HCT116 (cell line): ENCODE measurements around the gene BRD7. TPM values are rescaled to one million over a fixed set of nuclear protein-coding genes. Genes with fewer than 3 reads are reported as not detected.

Source experiments
- ATAC-seq: fragments of 200-7000 bp; cut with Tn5 transposase; 2 replicates; pipeline ENCODE4 v1.9.1; 2020; ENCODE audit warnings: mild to moderate bottlenecking, moderate library complexity
- BruUV-seq: library from RNA; stranded (reverse); fragments of 400-500 nt; replicated peaks from 2 replicates; lab custom pipeline; 2021; lab: Mats Ljungman, UMichigan
- CTCF ChIA-PET: fragments of 300-600 bp; sonication (Branson Sonifier 250); formaldehyde crosslinking; loops from one replicate; lab custom pipeline; 2021; ENCODE audit warnings: antibody characterized with exemption; lab: Charles Lee
- POLR2A ChIA-PET: fragments of 300-600, 350-600 bp; sonication (Branson Sonifier 250); formaldehyde crosslinking; loops from one replicate; lab custom pipeline; 2021; ENCODE audit warnings: antibody characterized with exemption; lab: Charles Lee
- RAD21 ChIA-PET, 2 experiments: fragments of 300-600 bp; sonication (Branson Sonifier 250); formaldehyde crosslinking; loops; one replicate each; lab custom pipeline; 2023; ENCODE audit warnings: low total read pairs in 2 of 2; ENCODE audit not compliant: uncharacterized antibody in 2 of 2, unreplicated experiment in 2 of 2, low non-redundant PET in 1 of 2; lab: Charles Lee
- DNase-seq: peaks from one replicate; pipeline ENCODE4 v3.0.0-alpha.2; 2010; ENCODE audit warnings: low read depth, low spot score
- H2AFZ ChIP-seq: fragments of 200-600 bp; shearing (Covaris generic), sonication (generic); 2 replicates; pipeline ENCODE4 v1.6.1; 2017; ENCODE audit warnings: low read depth, mixed run types, mixed read lengths, antibody characterized with exemption, low read length; ENCODE audit not compliant: poor library complexity, severe bottlenecking
- H3K27ac ChIP-seq: 2 replicates; pipeline ENCODE4 v1.5.1; 2012; ENCODE audit warnings: low read depth, low read length
- H3K27me3 ChIP-seq: fragments of 200-600 bp; sonication (generic); 2 replicates; pipeline ENCODE4 v1.6.1; 2016; ENCODE audit warnings: mixed run types, low read length, mixed read lengths; ENCODE audit not compliant: insufficient read depth
- H3K36me3 ChIP-seq, 2 experiments: fragments of 200-500 bp in 1 of 2; fragments of 200-600 bp in 1 of 2; sonication (Bioruptor generic) in 1 of 2; sonication (generic) in 1 of 2; 2 replicates each; pipeline versions ENCODE4 v1.5.1 to v1.6.1; 2014 to 2016; ENCODE audit warnings: low read length in 2 of 2, inconsistent platforms in 1 of 2, mixed read lengths in 1 of 2, mixed run types in 1 of 2; ENCODE audit not compliant: insufficient read depth in 2 of 2, control insufficient read depth in 1 of 2
- H3K4me1 ChIP-seq, 2 experiments: fragments of 200-600 bp in 1 of 2; sonication (generic) in 1 of 2; 2 replicates each; pipeline versions ENCODE4 v1.5.1 to v1.6.1; 2012 to 2017; ENCODE audit warnings: low read length in 2 of 2, inconsistent platforms in 1 of 2, mild to moderate bottlenecking in 1 of 2, mixed read lengths in 1 of 2, mixed run types in 1 of 2, moderate library complexity in 1 of 2; ENCODE audit not compliant: insufficient read depth in 2 of 2, control insufficient read depth in 1 of 2
- H3K4me2 ChIP-seq: fragments of 200-600 bp; sonication (generic); 2 replicates; pipeline ENCODE4 v1.6.1; 2017; ENCODE audit warnings: mixed run types, low read length, mixed read lengths
- H3K4me3 ChIP-seq, 2 experiments: fragments of 200-600 bp in 1 of 2; sonication (generic) in 1 of 2; replicated peaks in 1 of 2; 2 replicates each; pipeline ENCODE4 v1.5.1; 2011 to 2016; ENCODE audit warnings: low read length in 2 of 2, control low read depth in 1 of 2, low read depth in 1 of 2, mild to moderate bottlenecking in 1 of 2, mixed read lengths in 1 of 2, mixed run types in 1 of 2
- H3K79me2 ChIP-seq: fragments of 200-600 bp; sonication (generic); 2 replicates; pipeline ENCODE4 v1.6.1; 2017; ENCODE audit warnings: mild to moderate bottlenecking, mixed run types, low read length, moderate library complexity, mixed read lengths; ENCODE audit not compliant: insufficient read depth
- H3K9ac ChIP-seq: fragments of 200-600 bp; sonication (generic); 2 replicates; pipeline ENCODE4 v1.6.1; 2016; ENCODE audit warnings: low read length, mixed read lengths
- H3K9me2 ChIP-seq: fragments of 200-600 bp; sonication (generic), shearing (Covaris generic); 2 replicates; pipeline ENCODE4 v1.6.1; 2017; ENCODE audit warnings: mixed run types, mild to moderate bottlenecking, moderate library complexity; ENCODE audit not compliant: insufficient read depth
- H3K9me3 ChIP-seq, 2 experiments: fragments of 200-500 bp in 1 of 2; fragments of 200-600 bp in 1 of 2; sonication (Bioruptor generic) in 1 of 2; sonication (generic) in 1 of 2; 2 replicates each; pipeline ENCODE4 v1.6.1; 2014 to 2017; ENCODE audit warnings: low read length in 2 of 2, mixed read lengths in 2 of 2, inconsistent platforms in 1 of 2, low read depth in 1 of 2, mild to moderate bottlenecking in 1 of 2, mixed run types in 1 of 2, moderate library complexity in 1 of 2; ENCODE audit not compliant: control insufficient read depth in 1 of 2, insufficient read depth in 1 of 2
- H4K20me1 ChIP-seq: fragments of 200-600 bp; sonication (generic), shearing (Covaris generic); 2 replicates; pipeline ENCODE4 v1.6.1; 2017; ENCODE audit warnings: mixed run types, mild to moderate bottlenecking, moderate library complexity; ENCODE audit not compliant: insufficient read depth
- FOSL1 ChIP-seq: IDR thresholded peaks from 2 replicates; pipeline ENCODE4 v1.6.1; 2012; ENCODE audit warnings: low read depth
- intact Hi-C: fragments of 100-400 bp; cut with micrococcal nuclease; formaldehyde crosslinking; loops from 2 replicates; pipeline ENCODE4 v1.10.0; 2022
- total RNA-seq: library from RNA; stranded (reverse); gene quantifications from one replicate; pipeline ENCODE4 v1.2.1, GENCODE V29; 2021; ENCODE audit not compliant: unreplicated experiment
- TF ChIP-seq, protein P1 (sequence below): IDR thresholded peaks from 2 replicates; pipeline ENCODE4 v1.6.1; 2012
- TF ChIP-seq, protein P2 (sequence below): IDR thresholded peaks from 2 replicates; pipeline ENCODE4 v1.6.1; 2012; ENCODE audit warnings: low read depth

Gene BRD7
- total RNA-seq, 1 experiment from 2014 or later = 85.4 TPM

DNA sequence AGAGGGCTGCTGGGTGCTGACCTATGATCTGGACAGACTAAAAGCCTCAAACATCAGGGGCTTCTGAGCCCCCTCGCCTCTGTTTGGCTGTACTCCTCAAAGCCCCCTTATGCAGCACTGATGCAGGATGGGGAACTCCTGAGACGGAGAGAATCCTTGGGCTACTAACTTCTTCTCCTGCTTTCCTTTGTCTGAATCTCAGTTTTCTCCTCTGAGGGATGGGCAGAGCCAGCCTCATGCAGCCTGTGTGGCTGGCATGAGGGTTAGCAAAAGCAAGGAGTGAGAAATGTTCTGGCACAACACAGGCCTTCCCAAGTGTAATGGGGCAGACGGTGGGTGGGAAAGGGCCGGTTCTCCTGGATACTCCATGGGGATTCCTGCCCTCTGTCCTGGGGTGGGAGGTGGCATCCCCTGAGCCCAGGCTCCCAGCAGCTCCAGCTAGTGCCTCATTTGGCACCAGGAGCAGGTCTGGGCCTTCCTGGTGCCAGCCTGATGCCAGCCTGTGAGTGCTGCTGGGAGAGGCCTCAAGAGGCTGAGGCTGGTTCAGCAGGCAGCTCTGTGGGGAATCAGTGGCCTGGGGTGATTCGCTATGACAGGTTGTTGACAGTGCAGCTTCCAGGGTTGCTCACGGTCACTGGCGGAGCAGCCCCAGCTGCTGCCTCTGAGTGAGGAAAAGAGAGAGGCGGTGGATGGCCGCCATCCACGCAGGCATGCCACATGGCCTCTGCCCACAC, 4.0 kb upstream of the BRD7 start:
- no peaks in the 10 kb centered on the region for H3K36me3 ChIP-seq
- RAD21 ChIA-PET = interaction anchor here in 1 of 2 experiments (1.4 kb wide), 1 partner anchor 434 kb away, joined by 3 read pairs; no protein-coding TSS in a partner anchor
- no TSS peak for BruUV-seq
- H4K20me1 ChIP-seq = no peaks in the 10 kb centered on the region
- H2AFZ ChIP-seq = no peak overlapping the region
- ATAC-seq (no peak), DNase-seq (no peak)
- peaks cover 7% of the 10 kb centered on the region for H3K79me2 ChIP-seq
- POLR2A ChIA-PET = no interaction called here
- H3K9ac ChIP-seq = no peak overlapping the region
- TF ChIP-seq, protein P1, sequence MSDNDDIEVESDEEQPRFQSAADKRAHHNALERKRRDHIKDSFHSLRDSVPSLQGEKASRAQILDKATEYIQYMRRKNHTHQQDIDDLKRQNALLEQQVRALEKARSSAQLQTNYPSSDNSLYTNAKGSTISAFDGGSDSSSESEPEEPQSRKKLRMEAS = peak; percentile 41; the same call in 1 of the 2 replicates
- TF ChIP-seq, protein P2, sequence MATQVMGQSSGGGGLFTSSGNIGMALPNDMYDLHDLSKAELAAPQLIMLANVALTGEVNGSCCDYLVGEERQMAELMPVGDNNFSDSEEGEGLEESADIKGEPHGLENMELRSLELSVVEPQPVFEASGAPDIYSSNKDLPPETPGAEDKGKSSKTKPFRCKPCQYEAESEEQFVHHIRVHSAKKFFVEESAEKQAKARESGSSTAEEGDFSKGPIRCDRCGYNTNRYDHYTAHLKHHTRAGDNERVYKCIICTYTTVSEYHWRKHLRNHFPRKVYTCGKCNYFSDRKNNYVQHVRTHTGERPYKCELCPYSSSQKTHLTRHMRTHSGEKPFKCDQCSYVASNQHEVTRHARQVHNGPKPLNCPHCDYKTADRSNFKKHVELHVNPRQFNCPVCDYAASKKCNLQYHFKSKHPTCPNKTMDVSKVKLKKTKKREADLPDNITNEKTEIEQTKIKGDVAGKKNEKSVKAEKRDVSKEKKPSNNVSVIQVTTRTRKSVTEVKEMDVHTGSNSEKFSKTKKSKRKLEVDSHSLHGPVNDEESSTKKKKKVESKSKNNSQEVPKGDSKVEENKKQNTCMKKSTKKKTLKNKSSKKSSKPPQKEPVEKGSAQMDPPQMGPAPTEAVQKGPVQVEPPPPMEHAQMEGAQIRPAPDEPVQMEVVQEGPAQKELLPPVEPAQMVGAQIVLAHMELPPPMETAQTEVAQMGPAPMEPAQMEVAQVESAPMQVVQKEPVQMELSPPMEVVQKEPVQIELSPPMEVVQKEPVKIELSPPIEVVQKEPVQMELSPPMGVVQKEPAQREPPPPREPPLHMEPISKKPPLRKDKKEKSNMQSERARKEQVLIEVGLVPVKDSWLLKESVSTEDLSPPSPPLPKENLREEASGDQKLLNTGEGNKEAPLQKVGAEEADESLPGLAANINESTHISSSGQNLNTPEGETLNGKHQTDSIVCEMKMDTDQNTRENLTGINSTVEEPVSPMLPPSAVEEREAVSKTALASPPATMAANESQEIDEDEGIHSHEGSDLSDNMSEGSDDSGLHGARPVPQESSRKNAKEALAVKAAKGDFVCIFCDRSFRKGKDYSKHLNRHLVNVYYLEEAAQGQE = no peak
- TF ChIP-seq FOSL1 = 0 out of 2 replicates have a peak, but pooled peaks have one; percentile 30
- intact Hi-C loops = loop anchor here (10.0 kb wide), 1 partner anchor 172 kb away; the partner anchor contains the start of gene NKD1
- H3K4me3 ChIP-seq = no peak overlapping the region
- no peak overlapping the region for H3K4me2 ChIP-seq
- peaks cover 4 to 25% of the 10 kb centered on the region in 2 experiments; a peak in 3 of 4 replicates for H3K4me1 ChIP-seq
- CTCF ChIA-PET = interaction anchor here (3.8 kb wide), 1 partner anchor 434 kb away, joined by 21 read pairs; no protein-coding TSS in a partner anchor
- no peaks in the 10 kb centered on the region for H3K9me3 ChIP-seq
- no peak overlapping the region for H3K27ac ChIP-seq
- H3K27me3 ChIP-seq = no peaks in the 10 kb centered on the region
- H3K9me2 ChIP-seq = no peaks in the 10 kb centered on the region
